ENCODE measurements around the gene LAMTOR2.

DNA sequence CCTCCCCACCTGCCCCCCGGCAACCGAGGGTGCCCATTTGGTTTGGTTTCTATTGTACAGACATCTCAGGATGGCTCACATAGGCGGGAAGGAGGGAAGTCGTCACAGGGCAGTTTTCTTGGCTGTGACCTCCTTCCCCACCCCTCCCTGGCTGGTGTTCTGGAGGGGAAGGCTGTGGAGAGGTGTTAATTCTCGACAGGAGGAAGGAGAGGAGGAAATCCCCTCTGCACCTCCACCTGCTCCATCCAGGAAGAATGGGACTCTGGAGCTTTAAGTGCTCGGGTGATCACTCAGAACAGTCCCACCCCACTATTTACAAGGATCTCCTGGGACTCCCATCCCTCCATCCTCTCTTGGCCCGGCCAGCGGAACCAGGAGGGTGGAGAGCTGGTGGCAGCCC lies 20.1 kb downstream of the LAMTOR2 start:
- TF ChIP-seq CTCF (conservative IDR thresholded peaks at IDR 0.05; ENCODE audit: low read depth, low read length) (no peak), EZH2 (IDR thresholded peaks at IDR 0.05; ENCODE audit: borderline replicate concordance, low read depth, low read length, poor library complexity, severe bottlenecking) (no peak)

All from A673 (cell line).